Right lung (tissue), 5 donors: ENCODE measurements around the gene ZNF638. TPM values are rescaled to one million over a fixed set of nuclear protein-coding genes. Genes with fewer than 3 reads are reported as not detected.

Experiments used
- DNase-seq, 2 donors: peaks; one replicate each; pipeline ENCODE4 v3.0.0-alpha.2; 2013
- polyA plus RNA-seq, 5 donors: library from polyadenylated mRNA; unstranded; fragments of 120-200 nt; gene quantifications; one replicate each; pipeline versions ENCODE4 v1.2.1 to v1.2.3, GENCODE V29; 2013; ENCODE audit warnings: inconsistent platforms in 1 of 5, low replicate concordance in 1 of 5; ENCODE audit not compliant: insufficient read length in 5 of 5, insufficient read depth in 1 of 5

The ZNF638 gene
- polyA plus RNA-seq, 5 donors, result 184 to 264 (median 246) TPM

DNA sequence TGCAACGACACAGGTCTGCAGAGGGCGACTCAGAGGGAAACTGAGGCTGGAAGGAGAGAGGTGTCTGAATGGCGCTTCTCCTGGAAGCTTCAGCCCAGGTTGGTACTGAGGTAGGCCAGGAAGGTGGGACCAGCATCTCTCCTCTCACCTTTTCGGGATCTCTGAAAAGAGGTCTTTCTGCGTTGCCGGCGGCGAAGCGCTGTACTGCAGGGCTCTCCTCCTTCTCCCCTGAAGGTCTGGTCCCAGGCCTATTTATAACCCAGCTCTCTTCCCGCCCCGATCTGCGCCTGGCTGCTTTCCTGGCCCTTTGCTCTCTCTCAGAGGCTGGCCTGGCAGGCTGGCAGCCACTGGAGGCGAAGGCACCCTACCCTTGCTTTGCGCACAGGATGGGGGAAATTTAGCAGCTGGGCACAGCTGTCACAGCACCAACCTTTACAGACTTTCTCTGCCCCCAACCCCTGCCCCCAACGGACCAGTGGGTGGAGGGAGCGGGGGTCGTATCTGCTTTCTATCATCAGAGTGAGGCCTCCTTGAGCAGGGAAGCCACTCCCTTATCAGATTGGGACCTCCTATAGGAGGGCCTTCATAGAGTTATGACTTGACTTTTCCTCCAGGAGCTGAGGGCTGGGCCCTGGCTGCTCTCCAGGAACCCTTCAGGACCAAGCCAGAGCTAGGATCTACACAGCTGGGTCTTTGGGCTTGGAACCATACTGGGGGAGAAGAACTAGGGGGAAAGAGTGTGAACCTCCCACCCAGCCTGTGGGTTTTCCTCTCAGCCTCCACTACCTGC lies 122.8 kb downstream of the ZNF638 start:
- DNase-seq, result no peak

DNA sequence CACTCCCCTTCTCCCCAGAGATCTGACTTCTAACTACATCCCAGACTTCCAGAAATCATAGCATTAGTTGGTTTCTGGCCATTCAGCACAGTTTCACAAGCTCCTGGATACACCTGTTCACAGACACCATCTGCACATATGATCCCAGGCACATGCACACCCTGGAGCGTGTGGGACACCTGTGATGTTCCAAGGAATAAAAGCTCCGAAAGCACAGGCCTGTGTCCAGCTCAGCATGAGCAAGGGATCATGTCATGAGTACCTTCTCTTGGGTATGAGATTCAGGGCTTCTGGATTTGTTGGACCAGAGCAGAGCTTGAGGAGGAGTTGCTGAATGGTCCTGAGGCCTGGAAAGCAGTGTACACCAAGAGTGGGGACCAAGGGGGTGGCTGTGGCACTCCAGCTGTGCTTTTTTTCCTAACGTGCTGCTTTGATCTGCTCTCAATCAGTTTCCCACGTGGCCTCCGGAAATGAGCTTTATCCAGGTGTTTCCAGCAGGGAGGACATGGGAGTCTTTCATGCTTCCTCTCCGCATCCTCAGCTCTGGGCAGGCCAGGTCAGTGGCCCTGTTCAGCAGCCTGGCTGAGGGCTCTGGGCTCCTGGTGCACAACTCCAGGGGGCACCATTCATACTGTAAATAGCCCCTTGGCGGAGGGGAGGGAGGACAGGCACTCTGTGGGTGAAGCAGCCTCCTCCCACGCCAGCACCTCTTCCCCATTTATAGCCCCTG lies 123.6 kb downstream of the ZNF638 start:
- DNase-seq, result no peak

DNA sequence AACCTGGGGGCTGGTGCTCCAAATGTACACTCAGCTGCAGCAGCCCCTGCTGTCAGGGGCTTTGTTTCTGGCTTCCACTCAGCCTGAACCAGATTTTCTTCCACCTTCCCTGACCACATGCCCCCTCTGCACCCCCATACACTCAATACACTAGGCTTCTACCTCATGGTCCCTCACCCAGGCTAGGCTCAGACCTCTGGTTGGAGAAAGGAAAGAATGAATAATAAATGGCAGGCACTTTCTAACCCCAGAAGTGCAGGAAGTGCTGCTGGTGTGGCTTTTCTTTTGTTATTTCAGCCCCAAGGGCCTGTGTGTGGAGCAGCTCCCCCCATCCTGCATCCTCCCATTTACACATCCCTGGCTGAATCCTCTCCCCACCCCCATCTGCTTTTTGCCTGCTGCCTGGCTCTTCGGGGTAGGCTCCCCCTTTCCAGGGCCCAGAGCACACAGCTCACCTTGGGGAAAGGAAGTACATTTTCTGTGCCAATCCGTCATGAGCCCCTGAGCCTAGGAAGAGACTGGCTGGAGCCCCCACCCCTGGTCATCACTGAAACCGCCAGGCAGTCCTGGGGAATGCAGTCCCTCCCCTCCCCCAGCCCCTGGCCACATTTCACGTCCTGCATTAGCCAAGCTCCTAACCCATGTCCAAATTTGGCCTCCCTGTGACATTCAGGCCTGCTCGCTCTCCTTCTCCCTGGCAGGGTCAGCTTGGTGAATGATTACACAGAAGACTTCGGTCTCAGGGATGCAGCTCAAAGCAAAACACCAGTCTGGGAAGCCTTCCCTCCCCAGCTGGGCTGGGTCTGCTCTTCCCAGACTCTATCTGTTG lies 124.4 kb downstream of the ZNF638 start:
- DNase-seq, result no peak

DNA sequence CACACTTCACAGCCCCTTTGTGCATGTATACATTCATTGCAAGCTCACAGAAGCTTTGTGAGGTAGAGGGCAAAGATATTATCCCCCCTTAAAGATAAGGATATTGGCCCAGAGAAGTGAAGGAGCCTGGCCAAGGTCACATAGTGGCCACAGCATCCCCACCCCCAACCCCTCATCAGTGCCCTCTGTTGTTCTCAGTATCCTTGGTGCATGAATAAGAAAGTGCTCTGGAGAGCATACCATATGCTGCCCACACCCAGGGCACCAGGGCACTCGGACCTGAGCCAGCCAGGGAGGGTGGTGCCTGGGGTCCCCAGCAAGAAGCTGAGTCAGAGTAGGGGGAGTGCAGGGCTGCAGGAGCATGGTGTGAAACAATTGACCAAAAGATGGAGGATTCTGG lies 125.0 kb downstream of the ZNF638 start:
- no peak for DNase-seq

DNA sequence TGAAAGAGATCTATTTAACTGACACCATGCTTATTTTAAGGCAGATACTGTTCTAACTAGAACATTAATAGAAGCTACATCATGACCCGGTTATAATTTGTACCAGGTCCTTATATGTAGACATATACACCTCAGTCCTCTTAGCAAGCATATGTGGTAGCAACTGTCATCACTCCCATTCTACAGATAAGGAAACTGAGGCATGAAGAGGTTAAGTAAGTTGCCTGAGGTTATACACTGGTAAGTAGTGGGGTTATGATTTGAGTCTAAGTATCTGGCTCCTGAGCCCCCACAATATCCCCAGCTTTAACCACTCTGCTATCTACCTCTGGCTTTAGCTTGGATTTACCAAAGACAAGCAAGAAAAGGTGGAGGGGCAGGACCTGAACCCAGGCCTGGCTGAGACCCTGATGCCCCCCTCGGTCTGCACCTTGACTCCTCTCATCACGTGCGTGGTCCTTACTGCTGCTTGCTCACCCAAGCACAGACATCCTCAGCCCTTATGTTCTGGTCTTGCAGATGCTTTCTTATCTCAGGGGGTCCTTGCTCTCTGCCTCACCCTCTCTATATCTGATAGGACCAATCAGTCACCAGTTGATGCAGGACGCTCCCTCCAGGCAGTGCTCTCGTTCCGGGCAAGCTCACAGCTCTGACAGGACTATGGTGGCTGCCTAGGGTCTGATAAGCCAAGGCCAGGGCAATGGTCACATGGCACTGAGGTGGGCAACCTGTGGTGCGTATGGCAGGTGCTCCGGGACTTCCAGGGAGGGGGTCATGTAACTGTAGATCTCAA lies 125.7 kb downstream of the ZNF638 start:
- DNase-seq, result no peak

DNA sequence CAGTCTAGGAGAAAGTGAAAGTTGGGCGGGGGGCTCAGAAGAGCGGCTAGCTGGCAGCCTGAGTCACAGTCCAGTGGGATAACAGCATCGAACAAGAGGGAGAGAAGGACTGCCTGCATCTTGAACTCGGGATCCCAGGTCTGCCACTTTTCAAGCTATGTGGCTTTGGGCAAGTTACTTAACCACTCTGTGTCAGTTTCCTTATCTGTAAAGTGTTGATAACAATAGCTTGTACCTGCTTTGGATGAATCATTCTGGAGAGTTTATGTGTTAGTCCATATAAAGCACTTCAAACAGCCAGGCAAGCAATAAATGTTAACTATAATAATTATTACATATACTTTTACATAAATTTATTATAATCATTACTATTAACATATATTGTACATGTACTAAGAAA lies 126.3 kb downstream of the ZNF638 start:
- DNase-seq, result no peak

DNA sequence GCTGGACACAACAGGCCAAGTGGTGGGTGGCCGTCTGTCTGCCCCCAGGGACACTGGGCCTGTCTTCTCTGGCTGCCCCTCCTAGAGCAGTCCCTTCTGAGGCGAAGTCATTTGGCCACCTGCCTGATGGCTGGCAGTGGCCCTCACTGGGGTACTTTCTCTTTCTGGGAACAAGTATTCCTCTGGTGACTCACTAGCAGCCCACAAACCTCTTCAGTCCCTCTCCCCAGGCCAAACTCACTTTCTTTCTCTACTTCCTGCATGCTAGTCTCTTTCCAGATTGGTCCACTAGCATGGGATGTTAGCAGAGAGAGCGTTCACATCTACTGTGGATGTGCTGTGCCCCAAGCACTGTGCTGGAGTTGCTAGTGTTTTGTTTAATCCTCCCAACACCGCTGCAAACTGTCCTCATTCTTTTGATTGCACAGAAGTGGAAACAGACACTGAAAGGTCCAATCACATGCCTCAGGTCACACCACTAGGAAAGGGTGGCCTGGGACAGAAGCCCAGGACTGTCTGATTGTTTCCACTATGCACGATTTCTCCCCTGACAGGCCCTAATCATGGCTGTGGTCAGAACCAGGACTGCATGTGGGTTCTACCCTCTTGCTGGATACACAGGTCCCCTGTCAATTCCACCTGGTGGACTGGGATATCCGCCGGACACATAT lies 127.0 kb downstream of the ZNF638 start:
- no peak for DNase-seq

DNA sequence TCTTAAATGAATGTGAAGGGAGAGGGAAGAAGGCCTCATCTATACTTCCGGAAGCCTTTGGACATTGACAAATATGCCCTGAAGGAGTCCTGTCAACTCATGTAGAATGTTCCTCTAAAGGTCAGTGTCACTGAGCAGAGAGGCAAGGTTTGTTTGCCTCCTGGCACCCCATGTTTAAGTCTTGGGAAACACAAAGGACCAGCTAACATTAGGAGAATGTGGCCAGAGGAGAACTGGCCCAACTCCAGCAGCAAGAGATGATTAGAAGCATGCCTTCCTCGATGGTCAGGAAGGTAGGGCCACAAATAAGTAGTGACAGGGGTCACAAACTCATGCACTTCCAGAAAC lies 127.5 kb downstream of the ZNF638 start:
- no peak for DNase-seq

DNA sequence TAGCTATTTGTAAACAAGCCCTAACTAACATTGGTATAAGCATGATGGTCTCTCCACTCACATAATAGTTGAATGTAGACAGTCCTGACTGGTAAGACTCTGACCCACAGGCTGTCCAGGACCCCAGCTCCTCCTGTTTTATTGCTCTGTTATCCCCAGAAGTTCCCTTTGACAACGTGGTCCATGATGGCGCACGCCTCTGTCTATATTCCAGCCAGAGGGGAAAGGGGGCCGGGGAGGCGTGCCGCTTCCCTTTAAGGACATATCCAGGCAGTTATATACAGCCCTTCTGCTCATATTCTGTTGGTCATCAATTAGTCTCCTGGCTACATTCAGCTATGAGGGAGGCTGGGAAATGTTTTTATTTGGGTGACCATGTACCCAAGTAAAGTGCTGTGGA lies 128.5 kb downstream of the ZNF638 start:
- no peak for DNase-seq

DNA sequence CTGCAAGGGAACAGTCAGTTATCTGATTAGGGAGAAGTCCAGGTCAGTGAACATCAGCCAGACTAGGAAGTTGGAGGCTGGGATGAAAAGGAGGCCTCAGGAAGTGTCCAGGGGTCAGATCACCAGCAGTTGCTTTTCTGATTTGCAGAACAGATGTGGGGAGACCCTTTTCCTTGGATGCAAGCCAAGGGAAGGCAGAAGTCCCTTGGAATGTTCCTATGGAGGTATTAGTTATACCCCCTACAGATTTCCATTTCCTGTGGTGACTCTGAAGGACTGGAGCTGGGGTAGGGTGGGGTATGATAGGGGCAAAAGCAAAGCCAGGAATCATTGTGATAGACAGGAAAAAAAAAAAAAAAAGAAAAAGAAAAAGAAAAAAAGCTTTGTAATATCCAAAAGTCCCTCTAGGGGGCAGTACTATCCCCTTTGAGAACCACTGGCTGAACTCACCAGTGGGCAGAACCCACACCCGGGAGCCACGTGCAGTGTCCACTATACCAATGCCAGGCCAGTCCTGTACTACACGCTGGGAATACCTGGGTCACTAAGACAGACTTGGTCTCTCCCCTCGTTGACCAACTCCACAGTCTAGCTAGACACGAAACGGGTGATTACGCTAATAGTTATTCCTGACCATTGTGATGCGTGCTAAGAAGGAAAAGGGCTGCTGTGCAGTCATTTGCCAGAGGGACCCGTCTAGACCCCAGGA lies 129.2 kb downstream of the ZNF638 start:
- DNase-seq, result no peak

DNA sequence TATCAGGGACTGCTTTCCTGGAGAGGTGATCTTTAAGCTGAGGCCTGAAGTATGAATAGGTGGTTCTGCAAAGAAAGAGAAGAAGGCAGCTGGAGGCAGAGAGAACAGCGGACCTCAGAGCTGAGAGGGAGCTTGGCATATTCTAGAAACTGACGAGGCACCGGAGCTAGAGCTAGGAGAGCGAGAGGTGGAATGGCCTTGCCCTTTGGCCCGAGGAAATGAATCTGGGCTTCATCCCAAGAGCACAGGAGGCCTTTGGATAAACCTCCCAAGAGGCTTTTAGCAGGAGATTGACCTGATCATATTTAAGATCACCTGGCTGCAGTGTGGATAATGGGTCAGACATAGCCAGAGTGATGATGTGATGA lies 129.7 kb downstream of the ZNF638 start:
- no peak for DNase-seq

DNA sequence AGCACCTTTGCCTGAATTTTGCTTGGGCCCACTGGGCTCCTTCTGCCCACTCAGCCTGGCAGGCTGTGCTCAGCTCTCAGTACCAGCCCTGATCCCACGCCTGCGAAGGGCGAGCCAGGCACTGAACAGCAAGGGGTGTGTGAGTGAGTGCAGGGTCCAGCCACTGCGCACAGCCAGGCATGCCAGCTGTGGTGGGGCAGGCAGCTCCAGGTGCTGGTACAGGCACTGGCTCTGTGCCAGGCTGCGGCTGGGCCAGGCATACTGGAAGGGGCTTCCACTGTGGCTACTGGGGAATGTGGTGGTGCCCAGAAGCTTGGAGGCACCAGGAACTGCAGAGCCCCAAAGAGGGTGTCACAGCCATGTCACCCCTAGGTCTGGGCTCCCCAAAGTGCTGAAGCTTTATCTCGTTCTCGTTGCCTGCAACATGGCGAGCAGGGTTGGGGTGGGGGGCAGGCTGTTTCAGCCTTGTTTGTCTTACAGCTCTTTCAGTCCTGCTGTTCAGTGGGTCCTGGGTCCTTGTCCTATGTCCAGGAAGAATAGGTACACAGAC lies 130.5 kb downstream of the ZNF638 start:
- no peak for DNase-seq

DNA sequence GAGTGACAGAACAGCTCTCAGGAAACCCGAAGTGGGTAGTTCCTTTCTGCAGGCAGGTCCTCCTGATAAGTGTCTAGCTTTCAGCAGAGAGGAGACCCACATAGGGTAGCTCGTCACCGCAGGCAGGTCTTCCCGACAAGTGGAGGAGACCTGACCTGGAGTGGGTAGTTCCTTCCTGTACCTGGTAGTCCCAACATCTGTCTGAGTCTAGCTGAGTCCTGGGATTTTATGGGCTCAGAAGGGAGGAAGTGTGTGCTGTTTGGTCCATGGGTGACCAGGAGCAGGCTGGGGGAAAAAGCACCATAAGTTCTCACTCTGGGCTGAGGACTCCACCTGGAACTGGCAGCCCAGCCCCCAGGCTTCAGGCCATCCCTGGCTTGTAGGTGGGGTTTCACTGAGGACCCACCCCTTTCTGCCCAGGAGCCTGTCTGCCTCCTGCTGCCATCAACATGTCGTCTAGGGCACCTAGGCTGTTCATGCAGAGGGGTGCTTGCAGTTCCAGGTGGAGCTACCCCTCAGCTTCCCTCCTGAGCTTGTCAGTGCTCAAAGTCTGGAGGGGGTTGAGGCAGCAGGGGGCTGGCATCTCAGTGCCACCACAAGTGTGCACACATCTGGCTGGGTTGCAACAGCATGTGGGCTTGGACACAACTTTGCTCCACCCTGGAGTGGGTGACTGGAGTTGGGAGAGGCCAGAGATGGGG lies 131.2 kb downstream of the ZNF638 start:
- no peak for DNase-seq

DNA sequence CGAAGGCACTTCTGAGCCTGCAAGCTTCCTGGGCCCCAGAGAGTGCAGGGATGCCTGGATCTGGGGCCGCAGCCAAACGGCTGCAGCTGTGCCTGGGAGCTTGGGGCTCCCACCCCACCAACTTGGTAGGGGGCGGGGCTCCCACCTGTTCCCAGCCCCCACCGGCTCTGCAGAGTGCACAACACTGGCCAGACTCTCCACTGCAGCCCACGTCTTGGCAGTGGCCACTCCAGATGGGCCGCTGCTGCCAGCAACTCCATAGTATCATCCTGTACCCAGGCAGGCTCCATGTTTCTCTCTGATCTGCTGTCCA lies 131.7 kb downstream of the ZNF638 start:
- DNase-seq, result no peak

DNA sequence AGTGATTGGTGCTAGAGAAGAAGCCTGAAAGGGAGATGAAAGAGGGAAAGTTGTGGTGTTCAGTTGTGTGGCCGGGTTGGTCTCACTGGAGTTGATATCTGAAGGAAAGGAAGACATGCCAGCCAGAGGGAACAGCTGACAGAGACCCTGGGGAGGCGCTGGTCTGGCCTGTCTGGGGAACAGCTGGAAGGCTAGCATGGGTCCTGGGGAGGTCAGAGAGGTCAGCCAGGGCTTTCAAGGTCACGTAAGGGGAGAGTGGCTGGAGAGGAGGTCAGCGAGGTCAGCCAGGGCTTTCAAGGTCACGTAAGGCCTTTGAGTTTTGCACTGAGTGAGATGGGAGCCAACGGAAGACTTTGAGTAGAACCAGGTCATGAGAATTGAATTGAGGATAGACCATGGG lies 132.8 kb downstream of the ZNF638 start:
- no peak for DNase-seq

DNA sequence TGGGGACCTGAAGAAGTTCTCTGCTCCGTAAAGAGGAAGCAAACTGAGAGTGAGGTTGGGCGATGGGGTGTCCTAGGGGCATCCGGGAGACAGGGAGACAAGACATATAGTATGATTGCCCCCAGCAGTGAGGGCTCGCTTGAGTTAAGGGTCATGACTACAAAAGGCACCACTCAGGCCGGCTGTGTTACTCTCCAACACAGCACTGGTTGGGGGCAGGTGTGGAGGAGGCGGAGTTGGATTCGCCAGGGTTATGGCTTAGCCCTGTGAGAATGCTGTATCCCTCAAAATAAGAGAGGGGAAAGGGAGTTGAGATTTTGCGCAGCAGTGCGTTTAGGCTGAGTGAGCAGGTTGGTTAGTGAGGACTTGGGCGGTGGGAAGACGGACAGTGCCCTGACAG lies 133.8 kb downstream of the ZNF638 start:
- DNase-seq, result no peak

DNA sequence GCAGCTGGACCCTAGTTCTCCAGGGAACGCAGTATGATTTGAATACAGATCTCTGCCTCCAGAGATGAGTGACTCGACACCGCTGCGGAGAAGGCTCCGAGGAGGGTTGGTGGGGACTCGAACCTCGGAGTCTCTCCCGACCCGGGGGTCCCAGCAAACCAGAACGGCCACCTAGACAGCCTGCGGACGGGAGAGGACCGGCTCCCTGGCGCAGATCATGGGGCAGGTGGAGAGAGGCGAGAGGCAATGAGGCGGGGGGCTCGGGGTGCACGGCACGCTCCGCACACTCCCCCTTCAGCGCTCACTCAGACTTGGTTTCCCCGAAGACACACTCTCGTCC lies 134.3 kb downstream of the ZNF638 start:
- DNase-seq, result no peak

DNA sequence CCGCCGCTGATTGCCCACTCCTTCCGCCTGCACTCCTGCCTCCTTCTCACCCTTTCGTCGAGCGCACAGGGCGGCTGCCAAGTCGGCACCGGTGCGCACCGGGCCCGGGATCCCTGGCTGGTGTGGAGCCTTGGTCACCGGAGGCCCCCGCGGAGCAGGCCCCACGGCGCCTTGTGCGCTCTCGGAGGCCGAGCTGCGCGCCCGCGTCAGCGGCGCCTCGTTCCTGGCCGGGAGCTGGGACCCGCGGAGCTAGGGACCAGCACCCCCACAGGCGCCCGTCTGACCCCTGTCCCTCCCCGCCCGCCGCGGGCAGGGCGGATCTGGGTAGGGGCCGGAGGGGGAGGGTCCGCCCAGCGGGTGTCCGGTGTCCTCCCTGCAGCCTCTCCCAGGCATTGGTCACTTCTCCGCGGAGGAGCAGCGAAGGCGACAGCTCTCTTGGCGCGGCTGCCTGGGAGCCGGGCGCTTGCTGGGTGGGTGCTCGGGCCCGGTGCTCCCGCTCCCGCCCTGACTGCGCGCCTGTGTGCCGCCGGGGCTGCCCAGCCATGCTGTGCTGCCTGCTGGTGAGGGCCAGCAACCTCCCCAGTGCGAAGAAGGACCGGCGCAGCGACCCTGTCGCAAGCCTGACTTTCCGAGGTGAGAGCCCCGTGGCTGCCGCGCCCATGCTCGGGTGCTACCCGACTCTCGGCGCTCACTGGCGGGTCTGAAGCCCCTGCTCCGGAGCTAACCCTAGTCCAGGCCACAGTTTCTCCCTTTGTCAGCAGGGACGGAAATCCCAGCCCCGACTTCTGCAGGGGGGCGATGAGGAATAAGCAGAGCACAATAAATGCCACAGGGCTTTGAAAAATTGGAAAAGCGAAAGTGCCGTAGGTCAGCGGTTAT lies 135.0 kb downstream of the ZNF638 start:
- peak in 1 of 2 donors; percentile 42 for DNase-seq
